ENCODE results near the gene RAB10.
"Not testable (repeated sequence)": the region's sequence is repeated elsewhere in the genome, so short reads cannot be mapped to it uniquely, and the experiment has no call there.

The RAB10 gene

GRCh38 chr2:26033818-26034636 lies at the start of gene RAB10:
Gene RAB10, plus strand, starts transcription at chr2:26034084. Its CDS starts 525 bp downstream, at chr2:26034609.
- DNase-seq (ENCODE audit: low read depth in 2 of 2): peak; percentile 98 to 99

GRCh38 chr2:25988134-25988533 lies 45.8 kb upstream of the RAB10 start:
- DNase-seq (ENCODE audit: low read depth in 2 of 2): no peak

GRCh38 chr2:25989154-25989553 lies 44.7 kb upstream of the RAB10 start:
- DNase-seq (ENCODE audit: low read depth in 2 of 2): no peak

- DNase-seq (ENCODE audit: low read depth in 2 of 2): no peak
Measured at GRCh38 chr2:25991965-25992364, 41.9 kb upstream of the RAB10 start.

GRCh38 chr2:25992556-25992955 lies 41.3 kb upstream of the RAB10 start:
- DNase-seq (ENCODE audit: low read depth in 2 of 2): no peak

- no peak for DNase-seq (ENCODE audit: low read depth in 2 of 2)
Measured at GRCh38 chr2:25993049-25993448, 40.8 kb upstream of the RAB10 start.

- DNase-seq (ENCODE audit: low read depth in 2 of 2): no peak
Measured at GRCh38 chr2:25994509-25994908, 39.4 kb upstream of the RAB10 start.

GRCh38 chr2:25996844-25997243 lies 37.0 kb upstream of the RAB10 start:
- DNase-seq (ENCODE audit: low read depth in 2 of 2): no peak

- not testable (repeated sequence) for DNase-seq (ENCODE audit: low read depth in 2 of 2)
Measured at GRCh38 chr2:25998816-25999383, 35.0 kb upstream of the RAB10 start.

- DNase-seq (ENCODE audit: low read depth in 2 of 2): not testable (repeated sequence)
Measured at GRCh38 chr2:25999406-25999805, 34.5 kb upstream of the RAB10 start.

GRCh38 chr2:26000561-26001082 lies 33.3 kb upstream of the RAB10 start:
- DNase-seq (ENCODE audit: low read depth in 2 of 2): no peak

- no peak for DNase-seq (ENCODE audit: low read depth in 2 of 2)
Measured at GRCh38 chr2:26001743-26002351, 32.0 kb upstream of the RAB10 start.

- DNase-seq (ENCODE audit: low read depth in 2 of 2): no peak
Measured at GRCh38 chr2:26002632-26003310, 31.1 kb upstream of the RAB10 start.

- no peak for DNase-seq (ENCODE audit: low read depth in 2 of 2)
Measured at GRCh38 chr2:26008095-26008494, 25.8 kb upstream of the RAB10 start.

- DNase-seq (ENCODE audit: low read depth in 2 of 2): no peak
Measured at GRCh38 chr2:26008851-26009566, 24.9 kb upstream of the RAB10 start.

GRCh38 chr2:26009567-26009963 lies 24.3 kb upstream of the RAB10 start:
- DNase-seq (ENCODE audit: low read depth in 2 of 2): no peak

- DNase-seq (ENCODE audit: low read depth in 2 of 2): no peak
Measured at GRCh38 chr2:26010943-26011342, 22.9 kb upstream of the RAB10 start.

GRCh38 chr2:26011609-26011989 lies 22.3 kb upstream of the RAB10 start:
- DNase-seq (ENCODE audit: low read depth in 2 of 2): no peak

- DNase-seq (ENCODE audit: low read depth in 2 of 2): no peak
Measured at GRCh38 chr2:26011990-26012856, 21.7 kb upstream of the RAB10 start.

- DNase-seq (ENCODE audit: low read depth in 2 of 2): no peak
Measured at GRCh38 chr2:26013668-26014067, 20.2 kb upstream of the RAB10 start.
